H9 (cell line): ENCODE results near the gene APOL5. TPM values are rescaled to one million over a fixed set of nuclear protein-coding genes. Genes with fewer than 3 reads are reported as not detected.

Experiments used
- DNase-seq: peaks from one replicate; pipeline ENCODE4 v3.0.0-alpha.2; 2017
- H2AFZ ChIP-seq: one replicate; pipeline ENCODE4 v1.6.1; 2013; ENCODE audit warnings: mild to moderate bottlenecking, low read length, control low read depth, moderate library complexity
- H2AK5ac ChIP-seq: 2 replicates; pipeline ENCODE4 v1.6.1; 2013; ENCODE audit warnings: low read length, control low read depth, mixed read lengths; ENCODE audit not compliant: insufficient read length
- H2BK120ac ChIP-seq: one replicate; pipeline ENCODE4 v1.6.1; 2013; ENCODE audit warnings: low read depth, mild to moderate bottlenecking, low read length, control low read depth, inconsistent platforms; ENCODE audit not compliant: poor library complexity, severe bottlenecking
- H2BK12ac ChIP-seq: 2 replicates; pipeline ENCODE4 v1.6.1; 2013; ENCODE audit warnings: low read length, control low read depth, mixed read lengths, low read depth; ENCODE audit not compliant: insufficient read length
- H2BK15ac ChIP-seq: 2 replicates; pipeline ENCODE4 v1.6.1; 2013; ENCODE audit warnings: low read depth, low read length, control low read depth
- H2BK20ac ChIP-seq: one replicate; pipeline ENCODE4 v1.6.1; 2013; ENCODE audit warnings: low read depth, mild to moderate bottlenecking, low read length, control low read depth, inconsistent platforms; ENCODE audit not compliant: poor library complexity, severe bottlenecking
- H2BK5ac ChIP-seq: 2 replicates; pipeline ENCODE4 v1.6.1; 2013; ENCODE audit warnings: low read length, control low read depth, mixed read lengths; ENCODE audit not compliant: insufficient read length
- H3K14ac ChIP-seq: 2 replicates; pipeline ENCODE4 v1.6.1; 2013; ENCODE audit warnings: low read length, control low read depth; ENCODE audit not compliant: insufficient read depth
- H3K18ac ChIP-seq: 2 replicates; pipeline ENCODE4 v1.6.1; 2013; ENCODE audit warnings: low read depth, mild to moderate bottlenecking, mixed read lengths, low read length, control low read depth; ENCODE audit not compliant: insufficient read length
- H3K23ac ChIP-seq: 2 replicates; pipeline ENCODE4 v1.6.1; 2013; ENCODE audit warnings: low read length, control low read depth, mixed read lengths, low read depth; ENCODE audit not compliant: insufficient read length
- H3K23me2 ChIP-seq: 2 replicates; pipeline ENCODE4 v1.6.1; 2013; ENCODE audit warnings: low read depth, mild to moderate bottlenecking, mixed read lengths, low read length, control low read depth; ENCODE audit not compliant: insufficient read length, poor library complexity, severe bottlenecking
- H3K27ac ChIP-seq: 2 replicates; pipeline ENCODE4 v1.5.1; 2013; ENCODE audit warnings: low read length, control low read depth, mixed read lengths, low read depth; ENCODE audit not compliant: insufficient read length
- H3K27me3 ChIP-seq: 2 replicates; pipeline ENCODE4 v1.6.1; 2013; ENCODE audit warnings: low read length, control low read depth, inconsistent platforms; ENCODE audit not compliant: insufficient read depth
- H3K4ac ChIP-seq: 2 replicates; pipeline ENCODE4 v1.6.1; 2013; ENCODE audit warnings: low read depth, mild to moderate bottlenecking, control low read depth, inconsistent platforms, low read length, moderate library complexity
- H3K4me1 ChIP-seq: 2 replicates; pipeline ENCODE4 v1.6.1; 2013; ENCODE audit warnings: low read length, control low read depth, inconsistent platforms; ENCODE audit not compliant: insufficient read depth
- H3K4me2 ChIP-seq: 2 replicates; pipeline ENCODE4 v1.6.1; 2013; ENCODE audit warnings: low read length, control low read depth, mixed read lengths; ENCODE audit not compliant: insufficient read length, insufficient read depth
- H3K56ac ChIP-seq: 2 replicates; pipeline ENCODE4 v1.6.1; 2013; ENCODE audit warnings: low read depth, mild to moderate bottlenecking, mixed read lengths, low read length, control low read depth; ENCODE audit not compliant: insufficient read length
- H3K79me1 ChIP-seq: 2 replicates; pipeline ENCODE4 v1.6.1; 2013; ENCODE audit warnings: low read depth, mild to moderate bottlenecking, moderate library complexity, low read length, control low read depth, inconsistent platforms; ENCODE audit not compliant: insufficient read depth, poor library complexity, severe bottlenecking
- H3K79me2 ChIP-seq: 2 replicates; pipeline ENCODE4 v1.6.1; 2013; ENCODE audit warnings: low read length, control low read depth, inconsistent platforms; ENCODE audit not compliant: insufficient read depth
- H3K9ac ChIP-seq: 2 replicates; pipeline ENCODE4 v1.6.1; 2013; ENCODE audit warnings: low read length, control low read depth, mixed read lengths; ENCODE audit not compliant: insufficient read length; ENCODE audit errors: extremely low read depth
- H3K9me3 ChIP-seq: one replicate; pipeline ENCODE4 v1.6.1; 2013; ENCODE audit warnings: low read depth, low read length, inconsistent platforms; ENCODE audit not compliant: control insufficient read depth
- H3T11ph ChIP-seq: one replicate; pipeline ENCODE4 v1.6.1; 2013; ENCODE audit warnings: mild to moderate bottlenecking, low read length, control low read depth, inconsistent platforms
- H4K20me1 ChIP-seq: one replicate; pipeline ENCODE4 v1.6.1; 2013; ENCODE audit not compliant: control insufficient read depth, insufficient read length, insufficient read depth
- H4K5ac ChIP-seq: 2 replicates; pipeline ENCODE4 v1.6.1; 2013; ENCODE audit warnings: low read depth, mild to moderate bottlenecking, mixed read lengths, low read length, control low read depth; ENCODE audit not compliant: insufficient read length
- H4K8ac ChIP-seq: replicated peaks from 2 replicates; pipeline ENCODE4 v1.6.1; 2013; ENCODE audit warnings: low read length, control low read depth, mixed read lengths, low read depth; ENCODE audit not compliant: insufficient read length
- H4K91ac ChIP-seq: 2 replicates; pipeline ENCODE4 v1.6.1; 2013; ENCODE audit warnings: low read depth, mild to moderate bottlenecking, moderate library complexity, mixed read lengths, low read length, control low read depth; ENCODE audit not compliant: insufficient read length
- H3K27ac Mint-ChIP-seq, 3 experiments: 2 replicates in 2 of 3; 3 replicates in 1 of 3; pipeline ENCODE4 v1.8.0; 2020 to 2021; ENCODE audit warnings: mixed read lengths in 3 of 3, mild to moderate bottlenecking in 1 of 3, moderate library complexity in 1 of 3
- H3K27me3 Mint-ChIP-seq: 2 replicates; pipeline ENCODE4 v1.8.0; 2021; ENCODE audit warnings: low read depth, mild to moderate bottlenecking, moderate library complexity, mixed read lengths
- H3K36me3 Mint-ChIP-seq, 3 experiments: 2 replicates in 2 of 3; 3 replicates in 1 of 3; pipeline ENCODE4 v1.8.0; 2020 to 2021; ENCODE audit warnings: low read depth in 3 of 3, mixed read lengths in 3 of 3; ENCODE audit not compliant: insufficient read depth in 1 of 3
- H3K4me1 Mint-ChIP-seq, 2 experiments: 2 replicates each; pipeline ENCODE4 v1.8.0; 2020; ENCODE audit warnings: mixed read lengths in 2 of 2
- H3K4me3 Mint-ChIP-seq, 2 experiments: 2 replicates in 1 of 2; 3 replicates in 1 of 2; pipeline ENCODE4 v1.8.0; 2020 to 2021; ENCODE audit warnings: mild to moderate bottlenecking in 2 of 2, mixed read lengths in 2 of 2, moderate library complexity in 1 of 2
- H3K9me3 Mint-ChIP-seq, 2 experiments: 2 replicates in 1 of 2; 3 replicates in 1 of 2; pipeline ENCODE4 v1.8.0; 2020; ENCODE audit warnings: mild to moderate bottlenecking in 2 of 2, mixed read lengths in 2 of 2, moderate library complexity in 1 of 2
- total RNA-seq: library from RNA; stranded (reverse); gene quantifications from 2 replicates; pipeline ENCODE4 v1.2.1, GENCODE V29; 2021
- TF ChIP-seq, protein P1 (sequence below): fragments of 200-600 bp; sonication (generic); conservative IDR thresholded peaks from 3 replicates; pipeline ENCODE4 v1.8.0; 2021; ENCODE audit warnings: antibody characterized with exemption, mild to moderate bottlenecking

The APOL5 gene
- total RNA-seq, 1 experiment from 2014 or later: not detected

DNA sequence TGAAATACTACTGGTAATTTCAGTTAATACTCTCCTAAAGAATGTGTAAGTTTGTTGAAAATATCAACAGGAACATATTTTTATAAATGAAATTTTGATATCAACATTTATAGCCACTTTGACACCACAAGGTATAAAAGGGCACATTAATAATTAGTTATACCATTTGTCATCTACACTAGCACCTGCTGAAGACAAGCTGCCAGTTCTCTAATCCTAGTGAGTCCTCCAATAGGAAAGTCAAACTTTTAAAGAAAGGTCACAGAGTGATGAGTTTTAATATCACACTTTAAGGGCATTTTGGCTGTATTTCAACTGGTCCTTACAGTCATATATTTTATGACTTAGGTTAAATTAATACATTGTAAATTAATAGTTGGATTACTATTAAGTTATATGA lies 52.3 kb downstream of the APOL5 start:
- no peaks in the 10 kb centered on the region for H3K79me1 ChIP-seq
- no peak overlapping the region for H2BK5ac ChIP-seq
- no peak overlapping the region for H3K4ac ChIP-seq
- no peak overlapping the region for H3T11ph ChIP-seq
- no peak overlapping the region for H2BK15ac ChIP-seq
- no peak overlapping the region for H3K27ac ChIP-seq
- no peaks in the 10 kb centered on the region for H3K9me3 ChIP-seq
- no peak overlapping the region for H3K14ac ChIP-seq
- H3K79me2 ChIP-seq: no peaks in the 10 kb centered on the region
- no peak overlapping the region for H3K9ac ChIP-seq
- no peaks in the 10 kb centered on the region; the same call in 1 of the 2 replicates for H3K4me1 ChIP-seq
- no peak overlapping the region for H3K18ac ChIP-seq
- no peak overlapping the region for H2AK5ac ChIP-seq
- no peak overlapping the region for H2BK20ac ChIP-seq
- Mint-ChIP-seq H3K36me3 (peaks cover 0 to 3% (median 0%) of the 10 kb centered on the region in 3 experiments; a peak in 2 of 7 replicates), H3K27me3 (no peaks in the 10 kb centered on the region), H3K9me3 (no peaks in the 10 kb centered on the region), H3K4me1 (peaks cover 13 to 15% of the 10 kb centered on the region in 2 experiments), H3K27ac (no peak overlapping the region), H3K4me3 (no peak overlapping the region)
- no peak overlapping the region for H2AFZ ChIP-seq
- DNase-seq: no peak
- no peak overlapping the region for H4K5ac ChIP-seq
- H3K4me2 ChIP-seq: no peak overlapping the region
- no peak overlapping the region for H4K8ac ChIP-seq
- H3K27me3 ChIP-seq: no peaks in the 10 kb centered on the region
- H4K20me1 ChIP-seq: no peaks in the 10 kb centered on the region
- no peaks in the 10 kb centered on the region for H3K23me2 ChIP-seq
- no peak overlapping the region for H2BK12ac ChIP-seq
- no peak overlapping the region for H3K23ac ChIP-seq
- H2BK120ac ChIP-seq: no peak overlapping the region
- H4K91ac ChIP-seq: no peak overlapping the region
- no peak overlapping the region for H3K56ac ChIP-seq
- TF ChIP-seq, protein P1, sequence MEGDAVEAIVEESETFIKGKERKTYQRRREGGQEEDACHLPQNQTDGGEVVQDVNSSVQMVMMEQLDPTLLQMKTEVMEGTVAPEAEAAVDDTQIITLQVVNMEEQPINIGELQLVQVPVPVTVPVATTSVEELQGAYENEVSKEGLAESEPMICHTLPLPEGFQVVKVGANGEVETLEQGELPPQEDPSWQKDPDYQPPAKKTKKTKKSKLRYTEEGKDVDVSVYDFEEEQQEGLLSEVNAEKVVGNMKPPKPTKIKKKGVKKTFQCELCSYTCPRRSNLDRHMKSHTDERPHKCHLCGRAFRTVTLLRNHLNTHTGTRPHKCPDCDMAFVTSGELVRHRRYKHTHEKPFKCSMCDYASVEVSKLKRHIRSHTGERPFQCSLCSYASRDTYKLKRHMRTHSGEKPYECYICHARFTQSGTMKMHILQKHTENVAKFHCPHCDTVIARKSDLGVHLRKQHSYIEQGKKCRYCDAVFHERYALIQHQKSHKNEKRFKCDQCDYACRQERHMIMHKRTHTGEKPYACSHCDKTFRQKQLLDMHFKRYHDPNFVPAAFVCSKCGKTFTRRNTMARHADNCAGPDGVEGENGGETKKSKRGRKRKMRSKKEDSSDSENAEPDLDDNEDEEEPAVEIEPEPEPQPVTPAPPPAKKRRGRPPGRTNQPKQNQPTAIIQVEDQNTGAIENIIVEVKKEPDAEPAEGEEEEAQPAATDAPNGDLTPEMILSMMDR: no peak
